ENCODE measurements around the gene ING5.

Gene ING5

GRCh38 chr2:241692448-241692847 lies 9.4 kb upstream of the ING5 start:
- peaks cover 42% of the 10 kb centered on the region for H3K36me3 ChIP-seq
- no peak overlapping the region for H3K4me3 ChIP-seq (ENCODE audit: low read depth, low read length)
- H3K9me3 ChIP-seq: no peaks in the 10 kb centered on the region
- TF ChIP-seq, protein P1, sequence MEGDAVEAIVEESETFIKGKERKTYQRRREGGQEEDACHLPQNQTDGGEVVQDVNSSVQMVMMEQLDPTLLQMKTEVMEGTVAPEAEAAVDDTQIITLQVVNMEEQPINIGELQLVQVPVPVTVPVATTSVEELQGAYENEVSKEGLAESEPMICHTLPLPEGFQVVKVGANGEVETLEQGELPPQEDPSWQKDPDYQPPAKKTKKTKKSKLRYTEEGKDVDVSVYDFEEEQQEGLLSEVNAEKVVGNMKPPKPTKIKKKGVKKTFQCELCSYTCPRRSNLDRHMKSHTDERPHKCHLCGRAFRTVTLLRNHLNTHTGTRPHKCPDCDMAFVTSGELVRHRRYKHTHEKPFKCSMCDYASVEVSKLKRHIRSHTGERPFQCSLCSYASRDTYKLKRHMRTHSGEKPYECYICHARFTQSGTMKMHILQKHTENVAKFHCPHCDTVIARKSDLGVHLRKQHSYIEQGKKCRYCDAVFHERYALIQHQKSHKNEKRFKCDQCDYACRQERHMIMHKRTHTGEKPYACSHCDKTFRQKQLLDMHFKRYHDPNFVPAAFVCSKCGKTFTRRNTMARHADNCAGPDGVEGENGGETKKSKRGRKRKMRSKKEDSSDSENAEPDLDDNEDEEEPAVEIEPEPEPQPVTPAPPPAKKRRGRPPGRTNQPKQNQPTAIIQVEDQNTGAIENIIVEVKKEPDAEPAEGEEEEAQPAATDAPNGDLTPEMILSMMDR (IDR thresholded peaks at IDR 0.05; ENCODE audit: low read depth, low read length): no peak
- DNase-seq: no peak
- no peaks in the 10 kb centered on the region for H3K27me3 ChIP-seq
- H3K4me1 ChIP-seq: no peaks in the 10 kb centered on the region; the same call in 1 of the 2 replicates

GRCh38 chr2:241695651-241696050 lies 6.2 kb upstream of the ING5 start:
- TF ChIP-seq, protein P1 (IDR thresholded peaks at IDR 0.05; ENCODE audit: low read depth, low read length): no peak
- H3K27me3 ChIP-seq: no peaks in the 10 kb centered on the region
- H3K36me3 ChIP-seq: peaks cover 30% of the 10 kb centered on the region
- no peak for DNase-seq
- no peaks in the 10 kb centered on the region for H3K4me1 ChIP-seq
- no peak overlapping the region for H3K4me3 ChIP-seq (ENCODE audit: low read depth, low read length)
- H3K9me3 ChIP-seq: no peaks in the 10 kb centered on the region

DNA sequence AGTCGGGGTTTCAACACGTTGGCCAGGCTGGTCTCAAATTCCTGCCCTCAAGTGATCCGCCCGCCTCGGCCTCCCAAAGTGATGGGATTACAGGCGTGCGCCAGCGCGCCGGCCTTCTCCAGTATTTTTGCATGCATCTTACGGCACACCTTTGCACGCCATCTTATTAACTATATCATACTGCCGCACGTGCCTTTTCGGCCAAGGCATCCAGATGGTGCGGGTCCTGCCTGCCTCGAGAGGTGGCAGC lies 765 bp upstream of the ING5 start:
- TF ChIP-seq, protein P1 (IDR thresholded peaks at IDR 0.05; ENCODE audit: low read depth, low read length): peak; percentile 43
- no peaks in the 10 kb centered on the region for H3K9me3 ChIP-seq
- peaks cover 10% of the 10 kb centered on the region for H3K36me3 ChIP-seq
- no peaks in the 10 kb centered on the region; the same call in 1 of the 2 replicates for H3K4me1 ChIP-seq
- H3K27me3 ChIP-seq: no peaks in the 10 kb centered on the region
- peak overlapping the region; percentile 75 for H3K4me3 ChIP-seq (ENCODE audit: low read depth, low read length)
- no peak for DNase-seq

DNA sequence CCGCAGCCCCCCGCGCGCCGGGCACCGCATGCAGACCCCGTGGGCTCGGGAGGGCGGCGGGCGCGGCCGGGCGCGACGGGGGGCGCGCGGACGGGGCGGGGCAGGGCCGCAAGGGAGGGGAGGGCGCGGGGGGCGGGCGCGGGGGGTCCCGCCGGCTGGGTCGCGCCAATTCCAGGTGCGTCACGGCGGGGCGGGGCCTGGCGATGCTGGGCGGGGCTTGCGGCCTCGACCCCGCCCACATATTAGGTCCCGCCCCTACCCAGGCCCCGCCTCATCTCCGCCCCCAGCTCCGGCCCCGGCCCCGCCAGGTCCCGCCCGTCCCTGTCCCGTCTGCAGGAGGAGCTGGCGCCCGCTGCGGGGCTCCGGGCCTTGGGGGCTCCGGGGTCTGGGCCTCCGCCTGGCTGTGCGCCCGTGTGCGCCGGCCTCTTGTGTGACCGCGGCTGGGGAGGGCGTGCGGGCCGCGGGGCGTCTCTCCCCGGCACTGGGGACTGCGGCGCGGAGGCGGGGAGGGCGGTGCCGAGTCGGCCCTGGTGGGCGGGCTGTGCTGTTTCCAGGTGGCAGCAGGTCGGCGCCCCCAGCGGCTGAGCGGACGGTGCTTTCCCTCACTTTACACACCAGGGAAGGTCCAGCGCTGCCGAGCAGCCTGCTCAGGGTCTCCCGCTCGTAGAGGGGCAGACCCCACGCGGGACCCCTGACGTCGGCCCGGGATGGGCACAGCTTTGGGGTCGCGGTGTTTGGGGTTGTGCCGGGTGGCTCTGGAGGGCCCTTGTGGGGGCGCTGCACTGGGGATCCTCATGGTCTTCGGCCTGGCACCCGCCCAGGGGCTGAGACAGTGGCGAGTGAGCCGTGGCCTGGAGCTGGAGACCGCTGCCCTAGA lies 554 bp downstream of the ING5 start:
- TF ChIP-seq, protein P1 (IDR thresholded peaks at IDR 0.05; ENCODE audit: low read depth, low read length): peak; percentile 53
- DNase-seq: peak; percentile 92
- H3K27me3 ChIP-seq: no peaks in the 10 kb centered on the region
- peak overlapping the region; percentile 76 for H3K4me3 ChIP-seq (ENCODE audit: low read depth, low read length)
- H3K9me3 ChIP-seq: no peaks in the 10 kb centered on the region
- no peaks in the 10 kb centered on the region; the same call in 1 of the 2 replicates for H3K4me1 ChIP-seq
- peaks cover 23% of the 10 kb centered on the region for H3K36me3 ChIP-seq

- Histone ChIP-seq H3K27me3 (no peaks in the 10 kb centered on the region), H3K36me3 (peaks cover 29% of the 10 kb centered on the region), H3K4me1 (no peaks in the 10 kb centered on the region; the same call in 1 of the 2 replicates), H3K9me3 (no peaks in the 10 kb centered on the region), H3K4me3 (ENCODE audit: low read depth, low read length) (peak overlapping the region; percentile 76)
- TF ChIP-seq, protein P1 (IDR thresholded peaks at IDR 0.05; ENCODE audit: low read depth, low read length): no peak
- no peak for DNase-seq
Measured at GRCh38 chr2:241703032-241703604, 1.3 kb downstream of the ING5 start.

GRCh38 chr2:241706537-241706936 lies 4.7 kb downstream of the ING5 start:
- DNase-seq: no peak
- H3K36me3 ChIP-seq: peaks cover 55% of the 10 kb centered on the region

More at GRCh38 chr2:241706537-241706936, 4.7 kb downstream of the ING5 start:
- Histone ChIP-seq H3K27me3 (no peaks in the 10 kb centered on the region), H3K4me3 (ENCODE audit: low read depth, low read length) (no peak overlapping the region), H3K9me3 (no peaks in the 10 kb centered on the region), H3K4me1 (no peaks in the 10 kb centered on the region; the same call in 1 of the 2 replicates)
- TF ChIP-seq, protein P1 (IDR thresholded peaks at IDR 0.05; ENCODE audit: low read depth, low read length): no peak
